ENCODE measurements around the gene GTF2A1L.
"Not testable (repeated sequence)": the region's sequence is repeated elsewhere in the genome, so short reads cannot be mapped to it uniquely, and the experiment has no call there.

GTF2A1L gene

GRCh38 chr2:48605482-48606175 is 12.0 kb upstream of the GTF2A1L start:
- Histone ChIP-seq H3K27ac (ENCODE audit: insufficient read depth, low read depth, low read length, poor library complexity, severe bottlenecking) (no peak overlapping the region), H3K4me1 (ENCODE audit: control insufficient read depth, insufficient read depth, low read length) (no peaks in the 10 kb centered on the region), H3K4me3 (ENCODE audit: insufficient read depth, low read depth, low read length) (no peak overlapping the region), H3K36me3 (ENCODE audit: control insufficient read depth, insufficient read depth, low read length) (no peaks in the 10 kb centered on the region), H3K9me3 (ENCODE audit: control insufficient read depth, low read length) (no peaks in the 10 kb centered on the region), H3K27me3 (ENCODE audit: control insufficient read depth, insufficient read depth, low read length, poor library complexity, severe bottlenecking) (no peaks in the 10 kb centered on the region)
- 95% methylated on average over 2 of the region's 5 CpGs; no CpG with 5 or more reads in 1 of the 2 experiments for WGBS, 2 experiments

- Histone ChIP-seq H3K27ac (ENCODE audit: insufficient read depth, low read depth, low read length, poor library complexity, severe bottlenecking) (no peak overlapping the region), H3K4me3 (ENCODE audit: insufficient read depth, low read depth, low read length) (no peak overlapping the region), H3K27me3 (ENCODE audit: control insufficient read depth, insufficient read depth, low read length, poor library complexity, severe bottlenecking) (no peaks in the 10 kb centered on the region), H3K9me3 (ENCODE audit: control insufficient read depth, low read length) (no peaks in the 10 kb centered on the region), H3K4me1 (ENCODE audit: control insufficient read depth, insufficient read depth, low read length) (no peaks in the 10 kb centered on the region), H3K36me3 (ENCODE audit: control insufficient read depth, insufficient read depth, low read length) (no peaks in the 10 kb centered on the region)
- 80 to 87% methylated on average over 10 of the region's 10 CpGs for WGBS, 2 experiments
Measured at GRCh38 chr2:48607307-48608014, 10.2 kb upstream of the GTF2A1L start.

- Histone ChIP-seq H3K9me3 (ENCODE audit: control insufficient read depth, low read length) (no peaks in the 10 kb centered on the region), H3K27ac (ENCODE audit: insufficient read depth, low read depth, low read length, poor library complexity, severe bottlenecking) (no peak overlapping the region), H3K36me3 (ENCODE audit: control insufficient read depth, insufficient read depth, low read length) (no peaks in the 10 kb centered on the region), H3K4me1 (ENCODE audit: control insufficient read depth, insufficient read depth, low read length) (no peaks in the 10 kb centered on the region), H3K4me3 (ENCODE audit: insufficient read depth, low read depth, low read length) (no peak overlapping the region), H3K27me3 (ENCODE audit: control insufficient read depth, insufficient read depth, low read length, poor library complexity, severe bottlenecking) (no peaks in the 10 kb centered on the region)
- 91 to 97% methylated on average over 2 of the region's 2 CpGs for WGBS, 2 experiments
Measured at GRCh38 chr2:48613211-48613610, 4.4 kb upstream of the GTF2A1L start.

- H3K9me3 ChIP-seq (ENCODE audit: control insufficient read depth, low read length); H3K27me3 ChIP-seq (ENCODE audit: control insufficient read depth, insufficient read depth, low read length, poor library complexity, severe bottlenecking); H3K27ac ChIP-seq (ENCODE audit: insufficient read depth, low read depth, low read length, poor library complexity, severe bottlenecking); H3K36me3 ChIP-seq (ENCODE audit: control insufficient read depth, insufficient read depth, low read length); H3K4me1 ChIP-seq (ENCODE audit: control insufficient read depth, insufficient read depth, low read length); H3K4me3 ChIP-seq (ENCODE audit: insufficient read depth, low read depth, low read length): not testable (repeated sequence)
- WGBS, 2 experiments: 96 to 97% methylated on average over 34 to 35 of the region's 35 CpGs
Measured at GRCh38 chr2:48614581-48614980, 3.1 kb upstream of the GTF2A1L start.

- no peak overlapping the region for H3K27ac ChIP-seq (ENCODE audit: insufficient read depth, low read depth, low read length, poor library complexity, severe bottlenecking)
- WGBS, 2 experiments: 98 to 100% methylated on average over 2 of the region's 2 CpGs
Measured at GRCh38 chr2:48619526-48619925, 1.9 kb downstream of the GTF2A1L start.

GRCh38 chr2:48620604-48621003 is 2.9 kb downstream of the GTF2A1L start:
- Histone ChIP-seq H3K4me1 (ENCODE audit: control insufficient read depth, insufficient read depth, low read length) (no peaks in the 10 kb centered on the region), H3K27ac (ENCODE audit: insufficient read depth, low read depth, low read length, poor library complexity, severe bottlenecking) (no peak overlapping the region), H3K9me3 (ENCODE audit: control insufficient read depth, low read length) (no peaks in the 10 kb centered on the region), H3K27me3 (ENCODE audit: control insufficient read depth, insufficient read depth, low read length, poor library complexity, severe bottlenecking) (no peaks in the 10 kb centered on the region), H3K4me3 (ENCODE audit: insufficient read depth, low read depth, low read length) (no peak overlapping the region), H3K36me3 (ENCODE audit: control insufficient read depth, insufficient read depth, low read length) (no peaks in the 10 kb centered on the region)
- WGBS, 2 experiments: 92 to 94% methylated on average over 5 to 7 of the region's 7 CpGs

More at GRCh38 chr2:48619526-48619925, 1.9 kb downstream of the GTF2A1L start:
- Histone ChIP-seq H3K4me3 (ENCODE audit: insufficient read depth, low read depth, low read length) (no peak overlapping the region), H3K36me3 (ENCODE audit: control insufficient read depth, insufficient read depth, low read length) (no peaks in the 10 kb centered on the region), H3K27me3 (ENCODE audit: control insufficient read depth, insufficient read depth, low read length, poor library complexity, severe bottlenecking) (no peaks in the 10 kb centered on the region), H3K4me1 (ENCODE audit: control insufficient read depth, insufficient read depth, low read length) (no peaks in the 10 kb centered on the region), H3K9me3 (ENCODE audit: control insufficient read depth, low read length) (no peaks in the 10 kb centered on the region)

- not testable (repeated sequence) for H3K4me1 ChIP-seq (ENCODE audit: control insufficient read depth, insufficient read depth, low read length); H3K27ac ChIP-seq (ENCODE audit: insufficient read depth, low read depth, low read length, poor library complexity, severe bottlenecking); H3K36me3 ChIP-seq (ENCODE audit: control insufficient read depth, insufficient read depth, low read length); H3K27me3 ChIP-seq (ENCODE audit: control insufficient read depth, insufficient read depth, low read length, poor library complexity, severe bottlenecking); H3K4me3 ChIP-seq (ENCODE audit: insufficient read depth, low read depth, low read length); H3K9me3 ChIP-seq (ENCODE audit: control insufficient read depth, low read length)
- 88 to 92% methylated on average over 4 to 5 of the region's 5 CpGs for WGBS, 2 experiments
Measured at GRCh38 chr2:48622691-48623090, 5.0 kb downstream of the GTF2A1L start.

GRCh38 chr2:48624696-48625095 is 7.0 kb downstream of the GTF2A1L start:
- no peaks in the 10 kb centered on the region for H3K36me3 ChIP-seq (ENCODE audit: control insufficient read depth, insufficient read depth, low read length)
- H3K9me3 ChIP-seq (ENCODE audit: control insufficient read depth, low read length): no peaks in the 10 kb centered on the region
- 100% methylated on average over 1 of the region's 2 CpGs; no CpG with 5 or more reads in 1 of the 2 experiments for WGBS, 2 experiments
- H3K27ac ChIP-seq (ENCODE audit: insufficient read depth, low read depth, low read length, poor library complexity, severe bottlenecking): no peak overlapping the region
- H3K4me1 ChIP-seq (ENCODE audit: control insufficient read depth, insufficient read depth, low read length): no peaks in the 10 kb centered on the region
- no peak overlapping the region for H3K4me3 ChIP-seq (ENCODE audit: insufficient read depth, low read depth, low read length)
- no peaks in the 10 kb centered on the region for H3K27me3 ChIP-seq (ENCODE audit: control insufficient read depth, insufficient read depth, low read length, poor library complexity, severe bottlenecking)

GRCh38 chr2:48626047-48626446 is 8.4 kb downstream of the GTF2A1L start:
- Histone ChIP-seq H3K27me3 (ENCODE audit: control insufficient read depth, insufficient read depth, low read length, poor library complexity, severe bottlenecking) (no peaks in the 10 kb centered on the region), H3K4me1 (ENCODE audit: control insufficient read depth, insufficient read depth, low read length) (no peaks in the 10 kb centered on the region), H3K9me3 (ENCODE audit: control insufficient read depth, low read length) (no peaks in the 10 kb centered on the region), H3K27ac (ENCODE audit: insufficient read depth, low read depth, low read length, poor library complexity, severe bottlenecking) (no peak overlapping the region), H3K36me3 (ENCODE audit: control insufficient read depth, insufficient read depth, low read length) (no peaks in the 10 kb centered on the region), H3K4me3 (ENCODE audit: insufficient read depth, low read depth, low read length) (no peak overlapping the region)

GRCh38 chr2:48633143-48633542 is 15.5 kb downstream of the GTF2A1L start:
- no peaks in the 10 kb centered on the region for H3K4me1 ChIP-seq (ENCODE audit: control insufficient read depth, insufficient read depth, low read length)
- no peak overlapping the region for H3K4me3 ChIP-seq (ENCODE audit: insufficient read depth, low read depth, low read length)
- no peaks in the 10 kb centered on the region for H3K27me3 ChIP-seq (ENCODE audit: control insufficient read depth, insufficient read depth, low read length, poor library complexity, severe bottlenecking)
- H3K36me3 ChIP-seq (ENCODE audit: control insufficient read depth, insufficient read depth, low read length): no peaks in the 10 kb centered on the region
- H3K27ac ChIP-seq (ENCODE audit: insufficient read depth, low read depth, low read length, poor library complexity, severe bottlenecking): no peak overlapping the region
- WGBS, 2 experiments: 89 to 95% methylated on average over 4 to 5 of the region's 5 CpGs
- no peaks in the 10 kb centered on the region for H3K9me3 ChIP-seq (ENCODE audit: control insufficient read depth, low read length)
